ENCODE data around the gene ACACA.

Gene ACACA

DNA sequence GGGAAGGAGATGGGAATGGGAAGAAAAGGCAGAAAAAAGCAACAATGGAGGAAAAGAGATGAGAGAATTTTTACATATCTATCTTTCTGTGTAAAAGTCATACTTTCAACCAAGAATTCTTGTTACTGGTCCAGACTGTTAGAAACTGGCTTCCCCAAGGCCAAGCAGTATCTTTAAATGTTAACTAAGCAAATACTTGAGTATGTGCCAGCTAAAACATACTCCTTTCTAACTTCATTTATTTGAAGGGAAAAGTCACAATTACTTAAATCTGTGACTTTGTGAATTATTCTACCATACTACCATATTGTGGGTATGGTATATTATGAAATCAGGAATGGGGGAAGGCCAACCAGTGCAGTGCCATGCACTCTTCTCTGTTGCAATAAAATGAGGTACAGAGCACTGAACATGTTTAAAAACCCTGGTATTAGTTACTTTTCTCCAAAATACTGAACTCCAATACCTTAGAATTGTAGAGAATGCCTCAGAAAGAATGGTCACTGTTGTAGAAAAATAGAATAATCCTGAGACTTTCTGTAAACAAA is 123.1 kb downstream of the ACACA start:
- no peak overlapping the region for H3K4me3 ChIP-seq (replicated peaks in 1 of 2; ENCODE audit: low read depth in 2 of 2, low read length in 2 of 2)
- peak in 1 of 2 donors; percentile 60 for DNase-seq (ENCODE audit: low read depth in 2 of 2)
- TF ChIP-seq, protein P1, sequence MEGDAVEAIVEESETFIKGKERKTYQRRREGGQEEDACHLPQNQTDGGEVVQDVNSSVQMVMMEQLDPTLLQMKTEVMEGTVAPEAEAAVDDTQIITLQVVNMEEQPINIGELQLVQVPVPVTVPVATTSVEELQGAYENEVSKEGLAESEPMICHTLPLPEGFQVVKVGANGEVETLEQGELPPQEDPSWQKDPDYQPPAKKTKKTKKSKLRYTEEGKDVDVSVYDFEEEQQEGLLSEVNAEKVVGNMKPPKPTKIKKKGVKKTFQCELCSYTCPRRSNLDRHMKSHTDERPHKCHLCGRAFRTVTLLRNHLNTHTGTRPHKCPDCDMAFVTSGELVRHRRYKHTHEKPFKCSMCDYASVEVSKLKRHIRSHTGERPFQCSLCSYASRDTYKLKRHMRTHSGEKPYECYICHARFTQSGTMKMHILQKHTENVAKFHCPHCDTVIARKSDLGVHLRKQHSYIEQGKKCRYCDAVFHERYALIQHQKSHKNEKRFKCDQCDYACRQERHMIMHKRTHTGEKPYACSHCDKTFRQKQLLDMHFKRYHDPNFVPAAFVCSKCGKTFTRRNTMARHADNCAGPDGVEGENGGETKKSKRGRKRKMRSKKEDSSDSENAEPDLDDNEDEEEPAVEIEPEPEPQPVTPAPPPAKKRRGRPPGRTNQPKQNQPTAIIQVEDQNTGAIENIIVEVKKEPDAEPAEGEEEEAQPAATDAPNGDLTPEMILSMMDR (IDR thresholded peaks at IDR 0.05; ENCODE audit: low read depth, low read length), result no peak

DNA sequence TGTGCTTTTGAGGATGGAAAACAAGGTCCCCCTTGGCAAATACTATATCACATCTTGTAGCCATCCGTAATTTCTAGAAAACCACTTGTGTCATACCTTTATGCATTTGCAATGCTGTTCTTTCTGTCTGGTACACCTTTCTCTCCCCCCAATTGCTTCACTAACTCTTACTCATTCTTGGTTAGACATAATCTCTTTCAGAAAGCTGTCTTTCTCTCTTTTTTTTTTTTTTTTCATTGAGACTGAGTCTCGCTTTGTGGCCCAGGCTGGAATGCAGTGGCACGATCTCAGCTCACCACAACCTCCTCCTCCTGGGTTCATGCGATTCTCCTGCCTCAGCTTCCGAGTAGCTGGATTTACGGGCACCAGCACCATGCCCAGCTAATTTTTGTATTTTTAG is 125.8 kb downstream of the ACACA start:
- DNase-seq (ENCODE audit: low read depth in 2 of 2), result no peak
- H3K4me3 ChIP-seq (replicated peaks in 1 of 2; ENCODE audit: low read depth in 2 of 2, low read length in 2 of 2), result no peak overlapping the region
- TF ChIP-seq, protein P1 (IDR thresholded peaks at IDR 0.05; ENCODE audit: low read depth, low read length), result no peak

DNA sequence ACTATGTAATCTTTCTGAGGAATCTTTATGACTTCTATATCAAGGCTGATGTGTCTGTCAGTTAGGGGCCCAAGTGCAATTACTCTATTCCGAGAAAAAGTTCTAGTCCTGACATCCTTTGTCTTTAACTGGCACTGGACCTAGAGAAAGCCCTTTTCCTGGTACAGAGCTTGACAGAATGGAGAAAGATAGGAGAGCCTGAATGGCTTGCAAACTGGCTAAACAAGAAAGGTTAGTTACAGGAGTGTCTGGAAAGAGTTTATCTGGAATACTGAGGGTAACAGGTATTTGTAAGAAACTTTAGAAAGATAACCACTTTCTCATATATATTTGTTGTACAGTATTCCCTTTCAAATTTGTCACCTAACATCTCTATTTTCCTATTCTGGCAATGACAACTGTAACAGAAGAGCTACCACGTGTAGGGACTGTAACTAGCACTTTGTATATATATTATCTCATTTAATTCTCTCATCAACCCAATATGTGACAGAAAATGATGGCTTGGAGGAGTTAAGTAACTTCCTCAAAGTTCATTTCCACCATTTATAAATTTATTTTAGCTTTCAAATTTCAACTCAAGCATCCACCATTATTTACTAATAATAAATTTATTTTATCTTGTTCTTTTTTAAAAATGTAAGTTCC is 128.3 kb downstream of the ACACA start:
- TF ChIP-seq, protein P1 (IDR thresholded peaks at IDR 0.05; ENCODE audit: low read depth, low read length), result no peak
- no peak for DNase-seq (ENCODE audit: low read depth in 2 of 2)
- H3K4me3 ChIP-seq (replicated peaks in 1 of 2; ENCODE audit: low read depth in 2 of 2, low read length in 2 of 2), result no peak overlapping the region

DNA sequence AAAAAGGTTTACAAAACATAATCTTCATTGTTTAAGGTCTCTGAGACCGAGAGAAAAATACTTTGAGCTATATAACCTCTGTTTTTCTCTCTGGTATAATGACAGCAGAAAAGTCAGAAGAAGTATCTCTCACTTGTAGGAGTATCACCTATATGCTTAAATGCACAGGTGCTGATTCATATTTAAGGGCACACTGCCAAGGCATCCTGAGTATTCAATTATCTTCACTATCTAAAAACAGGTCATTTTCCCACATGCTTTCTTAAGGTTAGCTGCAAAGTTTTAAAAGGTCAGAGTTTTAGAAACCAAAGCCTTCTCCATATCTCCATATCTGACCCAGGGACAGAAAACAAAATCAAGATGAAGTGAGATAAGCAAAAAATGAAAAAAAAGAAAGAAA is 130.2 kb downstream of the ACACA start:
- no peak overlapping the region for H3K4me3 ChIP-seq (replicated peaks in 1 of 2; ENCODE audit: low read depth in 2 of 2, low read length in 2 of 2)
- TF ChIP-seq, protein P1 (IDR thresholded peaks at IDR 0.05; ENCODE audit: low read depth, low read length), result no peak
- no peak for DNase-seq (ENCODE audit: low read depth in 2 of 2)

DNA sequence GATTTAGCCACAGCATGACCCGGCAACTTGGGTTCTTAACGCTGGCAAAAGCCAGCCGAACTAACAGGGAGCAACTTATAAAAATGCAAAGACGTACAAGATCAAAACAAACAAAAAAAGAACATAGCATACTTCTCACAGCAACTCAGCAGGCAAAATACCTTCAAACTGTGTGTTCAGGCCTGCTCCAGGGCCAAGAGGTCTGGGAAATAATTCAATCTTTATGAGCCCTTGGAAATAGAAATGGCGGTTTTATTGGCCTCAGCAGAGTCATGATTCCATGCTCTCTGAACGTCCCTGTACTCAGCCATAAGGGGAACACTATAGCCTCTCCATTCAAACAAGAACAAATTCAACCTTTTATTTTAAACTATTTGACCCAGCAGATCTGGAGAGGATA is 132.2 kb downstream of the ACACA start:
- TF ChIP-seq, protein P1 (IDR thresholded peaks at IDR 0.05; ENCODE audit: low read depth, low read length), result no peak
- H3K4me3 ChIP-seq (replicated peaks in 1 of 2; ENCODE audit: low read depth in 2 of 2, low read length in 2 of 2), result no peak overlapping the region
- DNase-seq (ENCODE audit: low read depth in 2 of 2), result no peak

DNA sequence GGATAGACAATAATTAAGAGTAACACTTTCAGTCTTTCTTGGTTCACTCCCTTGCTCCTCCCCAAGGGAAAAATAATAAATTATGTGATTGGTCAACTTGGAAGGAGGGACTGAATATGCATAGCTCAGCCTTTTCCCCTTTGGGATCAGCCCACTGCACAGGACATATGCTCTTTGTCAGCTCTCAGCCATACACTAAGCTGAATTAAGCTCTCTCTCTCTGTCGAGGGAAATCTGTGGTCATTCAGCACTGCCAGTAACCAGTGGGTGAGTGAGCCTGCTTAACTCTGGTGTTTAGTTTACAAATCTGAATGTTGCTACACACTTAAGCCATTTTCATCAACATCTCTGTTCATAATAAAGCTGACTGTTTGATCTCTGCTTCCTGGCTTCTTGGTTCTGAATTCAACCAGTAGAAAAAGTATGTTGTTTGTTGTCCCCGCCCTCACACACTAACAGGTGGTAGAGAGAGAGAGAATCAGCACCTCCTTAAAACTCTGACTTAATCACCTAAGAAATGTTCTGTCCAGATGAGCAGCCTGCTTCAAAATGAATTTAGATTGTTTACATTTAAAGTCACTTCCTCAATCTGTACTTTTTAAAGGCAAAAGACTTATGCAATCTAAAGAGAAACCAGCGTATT is 133.1 kb downstream of the ACACA start:
- peak; percentile 43 to 77 for DNase-seq (ENCODE audit: low read depth in 2 of 2)
- no peak overlapping the region for H3K4me3 ChIP-seq (replicated peaks in 1 of 2; ENCODE audit: low read depth in 2 of 2, low read length in 2 of 2)
- TF ChIP-seq, protein P1 (IDR thresholded peaks at IDR 0.05; ENCODE audit: low read depth, low read length), result no peak

Measured in cardiac fibroblast (primary cell).